SU-DHL-6 (cell line): Measurements from ENCODE around the gene PPP3CA.

Source experiments
- H2AFZ ChIP-seq: fragments of 200-600 bp; sonication (generic); 2 replicates; pipeline ENCODE4 v1.6.1; 2014; ENCODE audit warnings: low read depth, mild to moderate bottlenecking, moderate library complexity, mixed read lengths, antibody characterized with exemption, low read length; ENCODE audit not compliant: severe bottlenecking
- H3F3A ChIP-seq: fragments of 200-600 bp; shearing (Covaris generic); 2 replicates; pipeline ENCODE4 v1.6.0; 2016; ENCODE audit warnings: antibody characterized with exemption, mild to moderate bottlenecking; ENCODE audit not compliant: insufficient read depth
- H3K27ac ChIP-seq: fragments of 200-600 bp; sonication (generic); 2 replicates; pipeline ENCODE4 v1.5.1; 2016; ENCODE audit warnings: low read depth, mild to moderate bottlenecking, low read length, moderate library complexity, mixed read lengths
- H3K27me3 ChIP-seq: fragments of 200-600 bp; sonication (generic), shearing (Covaris generic); 2 replicates; pipeline ENCODE4 v1.6.0; 2014; ENCODE audit warnings: mild to moderate bottlenecking, low read length
- H3K36me3 ChIP-seq: fragments of 200-600 bp; sonication (generic); 2 replicates; pipeline ENCODE4 v1.6.1; 2014; ENCODE audit warnings: mild to moderate bottlenecking, low read length, mixed read lengths
- H3K4me2 ChIP-seq: fragments of 300-600, 200-600 bp; shearing (Covaris generic), sonication (generic); 2 replicates; pipeline ENCODE4 v1.6.0; 2014; ENCODE audit warnings: low read length, low read depth, mild to moderate bottlenecking; ENCODE audit not compliant: poor library complexity, severe bottlenecking
- H3K4me3 ChIP-seq: fragments of 200-600 bp; sonication (generic); 2 replicates; pipeline ENCODE4 v1.5.1; 2014; ENCODE audit warnings: antibody characterized with exemption, low read length, mild to moderate bottlenecking, mixed read lengths; ENCODE audit not compliant: insufficient read depth, poor library complexity, severe bottlenecking
- H3K79me2 ChIP-seq: fragments of 200-600 bp; sonication (generic); 2 replicates; pipeline ENCODE4 v1.6.1; 2014; ENCODE audit warnings: mild to moderate bottlenecking, low read length, moderate library complexity; ENCODE audit not compliant: insufficient read depth
- H3K9ac ChIP-seq: fragments of 200-600 bp; sonication (generic); 2 replicates; pipeline ENCODE4 v1.7.0; 2014; ENCODE audit warnings: mild to moderate bottlenecking, low read length
- H3K9me2 ChIP-seq: fragments of 200-600 bp; sonication (generic); replicated peaks from 2 replicates; pipeline ENCODE4 v1.6.1; 2014; ENCODE audit warnings: low read length; ENCODE audit not compliant: insufficient read depth
- H3K9me3 ChIP-seq: fragments of 200-600 bp; sonication (generic); 2 replicates; pipeline ENCODE4 v1.6.1; 2014; ENCODE audit warnings: low read length, mixed read lengths; ENCODE audit not compliant: insufficient read depth
- H4K20me1 ChIP-seq: fragments of 200-600 bp; sonication (generic); 2 replicates; pipeline ENCODE4 v1.6.1; 2014; ENCODE audit warnings: low read depth, mild to moderate bottlenecking, antibody characterized with exemption, low read length, moderate library complexity, mixed read lengths
- EZH2phosphoT487 ChIP-seq: fragments of 200-600 bp; sonication (generic), shearing (Covaris generic); conservative IDR thresholded peaks from 2 replicates; pipeline ENCODE4 v1.6.1; 2018; ENCODE audit warnings: mild to moderate bottlenecking, antibody characterized with exemption, low read length, moderate library complexity, mixed read lengths
- TF ChIP-seq, protein P1 (sequence below): fragments of 200-600 bp; sonication (generic); IDR thresholded peaks from one replicate; pipeline ENCODE4 v1.5.1; 2017; ENCODE audit warnings: antibody characterized with exemption, mild to moderate bottlenecking, low read length, moderate library complexity; ENCODE audit not compliant: insufficient read depth, poor library complexity, severe bottlenecking

Gene PPP3CA

DNA sequence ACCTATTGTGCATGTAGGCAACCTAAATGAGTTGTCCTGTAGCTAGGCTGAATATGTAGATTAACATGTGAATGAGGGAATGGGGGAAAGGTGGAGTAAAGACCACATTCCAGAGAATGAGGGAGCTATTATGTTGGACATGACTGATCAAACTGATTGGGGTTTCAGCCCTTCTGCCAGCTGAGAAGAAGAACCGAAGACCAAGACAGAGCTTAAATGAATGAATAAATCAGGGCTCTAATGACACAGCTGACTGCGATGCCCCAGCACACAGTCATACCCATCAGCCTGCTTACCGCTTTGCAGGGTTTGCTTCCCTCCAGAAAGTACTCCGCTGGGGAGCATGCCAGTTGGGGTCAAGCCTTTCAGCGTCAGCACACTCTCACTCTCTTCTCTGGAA is 315.4 kb downstream of the PPP3CA start:
- Histone ChIP-seq H3K4me3 (no peak overlapping the region), H3F3A (no peaks in the 10 kb centered on the region), H3K9me3 (no peaks in the 10 kb centered on the region), H3K27me3 (no peaks in the 10 kb centered on the region), H3K27ac (no peak overlapping the region), H3K9ac (no peak overlapping the region), H3K79me2 (no peaks in the 10 kb centered on the region), H3K9me2 (no peaks in the 10 kb centered on the region), H3K4me2 (no peak overlapping the region), H4K20me1 (no peaks in the 10 kb centered on the region), H2AFZ (no peak overlapping the region), H3K36me3 (no peaks in the 10 kb centered on the region)
- TF ChIP-seq, protein P1, sequence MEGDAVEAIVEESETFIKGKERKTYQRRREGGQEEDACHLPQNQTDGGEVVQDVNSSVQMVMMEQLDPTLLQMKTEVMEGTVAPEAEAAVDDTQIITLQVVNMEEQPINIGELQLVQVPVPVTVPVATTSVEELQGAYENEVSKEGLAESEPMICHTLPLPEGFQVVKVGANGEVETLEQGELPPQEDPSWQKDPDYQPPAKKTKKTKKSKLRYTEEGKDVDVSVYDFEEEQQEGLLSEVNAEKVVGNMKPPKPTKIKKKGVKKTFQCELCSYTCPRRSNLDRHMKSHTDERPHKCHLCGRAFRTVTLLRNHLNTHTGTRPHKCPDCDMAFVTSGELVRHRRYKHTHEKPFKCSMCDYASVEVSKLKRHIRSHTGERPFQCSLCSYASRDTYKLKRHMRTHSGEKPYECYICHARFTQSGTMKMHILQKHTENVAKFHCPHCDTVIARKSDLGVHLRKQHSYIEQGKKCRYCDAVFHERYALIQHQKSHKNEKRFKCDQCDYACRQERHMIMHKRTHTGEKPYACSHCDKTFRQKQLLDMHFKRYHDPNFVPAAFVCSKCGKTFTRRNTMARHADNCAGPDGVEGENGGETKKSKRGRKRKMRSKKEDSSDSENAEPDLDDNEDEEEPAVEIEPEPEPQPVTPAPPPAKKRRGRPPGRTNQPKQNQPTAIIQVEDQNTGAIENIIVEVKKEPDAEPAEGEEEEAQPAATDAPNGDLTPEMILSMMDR = no peak
- no peak for TF ChIP-seq EZH2phosphoT487

DNA sequence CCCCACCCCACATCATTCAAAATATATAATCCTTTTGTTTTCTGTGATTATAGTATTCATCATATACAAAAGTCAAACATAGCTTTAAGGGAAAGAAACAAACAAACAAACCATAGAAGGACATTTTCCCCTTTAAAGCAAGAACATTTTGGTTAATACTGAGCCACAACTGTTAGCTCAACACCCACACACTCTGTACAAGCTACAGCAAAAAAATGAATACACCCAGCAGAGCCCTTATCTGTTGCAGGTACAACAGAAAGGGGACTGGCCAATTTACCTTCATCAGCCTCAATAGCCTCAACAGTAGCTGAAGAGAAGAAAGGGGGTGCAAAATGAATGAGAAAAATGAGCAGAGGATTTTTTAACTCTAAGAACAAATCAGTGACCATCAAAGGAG is 318.4 kb downstream of the PPP3CA start:
- Histone ChIP-seq H3K4me3 (no peak overlapping the region), H2AFZ (no peak overlapping the region), H3K4me2 (no peak overlapping the region), H3K36me3 (no peaks in the 10 kb centered on the region), H3K27me3 (no peaks in the 10 kb centered on the region), H3K9ac (no peak overlapping the region), H3K27ac (no peak overlapping the region), H3F3A (no peaks in the 10 kb centered on the region), H3K79me2 (no peaks in the 10 kb centered on the region), H4K20me1 (no peaks in the 10 kb centered on the region), H3K9me2 (no peaks in the 10 kb centered on the region), H3K9me3 (no peaks in the 10 kb centered on the region)
- no peak for TF ChIP-seq EZH2phosphoT487
- TF ChIP-seq, protein P1 = no peak

DNA sequence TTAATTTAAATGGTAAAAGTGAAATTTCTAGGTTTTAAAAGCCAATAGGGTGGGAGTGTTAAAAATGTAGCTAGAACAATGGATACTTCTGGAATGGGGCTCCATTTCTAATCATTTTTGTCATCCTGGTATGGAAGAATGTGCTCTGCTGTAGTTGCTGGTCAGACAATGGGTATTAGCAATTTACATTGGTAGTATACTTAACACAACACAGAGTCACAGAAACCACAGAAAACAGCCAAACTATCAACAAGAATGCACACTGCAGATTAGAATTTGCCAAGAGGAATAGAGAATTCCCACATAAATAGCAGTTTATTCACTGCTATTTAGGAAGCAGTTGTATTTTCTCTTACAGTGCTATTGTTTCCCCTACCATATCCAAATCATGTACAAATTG is 319.6 kb downstream of the PPP3CA start:
- no peaks in the 10 kb centered on the region for H3K36me3 ChIP-seq
- H3K4me2 ChIP-seq = no peak overlapping the region
- no peaks in the 10 kb centered on the region for H4K20me1 ChIP-seq
- no peak for TF ChIP-seq EZH2phosphoT487
- TF ChIP-seq, protein P1 = no peak
- H3K79me2 ChIP-seq = no peaks in the 10 kb centered on the region
- H3K9me2 ChIP-seq = no peaks in the 10 kb centered on the region
- H2AFZ ChIP-seq = no peak overlapping the region
- H3K9me3 ChIP-seq = no peaks in the 10 kb centered on the region
- H3K27ac ChIP-seq = no peak overlapping the region
- H3K9ac ChIP-seq = no peak overlapping the region
- no peak overlapping the region for H3K4me3 ChIP-seq
- no peaks in the 10 kb centered on the region for H3K27me3 ChIP-seq
- H3F3A ChIP-seq = no peaks in the 10 kb centered on the region
